Ascending aorta (tissue), 2 donors: ENCODE data around the gene ETNK2. TPM values are rescaled to one million over a fixed set of nuclear protein-coding genes. Genes with fewer than 3 reads are reported as not detected.

Source experiments
- DNase-seq, 2 donors: peaks; one replicate each; pipeline ENCODE4 v3.0.0-alpha.2; 2019; ENCODE audit warnings: low spot score in 2 of 2
- H3K27ac ChIP-seq, 2 donors: fragments of 200-600 bp; sonication (generic); one replicate each; pipeline ENCODE4 v1.5.1; 2016 to 2017; ENCODE audit warnings: mild to moderate bottlenecking in 1 of 2
- H3K27me3 ChIP-seq: fragments of 200-600 bp; sonication (generic); one replicate; pipeline ENCODE4 v1.5.1; 2017
- H3K36me3 ChIP-seq, 2 donors: fragments of 200-600 bp; sonication (generic); one replicate each; pipeline ENCODE4 v1.5.1; 2016
- H3K4me1 ChIP-seq, 2 donors: fragments of 200-600 bp; sonication (generic); one replicate each; pipeline ENCODE4 v1.5.1; 2016 to 2017; ENCODE audit warnings: mild to moderate bottlenecking in 1 of 2
- H3K4me3 ChIP-seq, 2 donors: fragments of 200-600 bp; sonication (generic); one replicate each; pipeline ENCODE4 v1.5.1; 2016 to 2017; ENCODE audit warnings: mild to moderate bottlenecking in 1 of 2
- H3K9me3 ChIP-seq, 2 donors: fragments of 200-600 bp; sonication (generic); one replicate each; pipeline ENCODE4 v1.5.1; 2016
- CTCF ChIP-seq, 3 experiments: fragments of 200-600 bp in 2 of 3; fragments of 450-650 bp in 1 of 3; sonication (generic) in 2 of 3; IDR thresholded peaks; one replicate each; pipeline ENCODE4 v1.5.1; 2016 to 2019; ENCODE audit warnings: antibody characterized with exemption in 3 of 3, mild to moderate bottlenecking in 1 of 3, moderate library complexity in 1 of 3
- intact Hi-C: fragments of 100-400 bp; cut with DNase I; formaldehyde crosslinking; loops from one replicate; pipeline ENCODE4 v1.15.1; 2023
- total RNA-seq: library from RNA; depleted of rRNA; stranded (reverse); fragments of >200 nt; gene quantifications from one replicate; pipeline ENCODE4 v1.1.0, GENCODE V29; 2016

The ETNK2 gene
- total RNA-seq, 1 donor from 2014 or later: 22.0 TPM

GRCh38 chr1:204149635-204150565, 1.9 kb downstream of the ETNK2 start:
- Histone ChIP-seq H3K9me3 (no peaks in the 10 kb centered on the region), H3K4me3 (peak overlapping the region in 1 of 2 donors; percentile 89), H3K27ac (peak overlapping the region; percentile 88 to 94), H3K4me1 (peaks cover 0 to 8% of the 10 kb centered on the region in 2 donors), H3K36me3 (peaks cover under 1 to 16% of the 10 kb centered on the region in 2 donors), H3K27me3 (no peaks in the 10 kb centered on the region)
- TF ChIP-seq CTCF (IDR thresholded peaks at IDR 0.05): no peak
- DNase-seq: no peak
- intact Hi-C loops: loop anchor here (2.0 to 5.0 kb wide), 3 partner anchors 21 to 357 kb away; no protein-coding TSS in a partner anchor

- Histone ChIP-seq H3K4me3 (no peak overlapping the region), H3K27me3 (no peaks in the 10 kb centered on the region), H3K9me3 (no peaks in the 10 kb centered on the region), H3K36me3 (peaks cover 2 to 18% of the 10 kb centered on the region in 2 donors), H3K4me1 (peaks cover 0 to 8% of the 10 kb centered on the region in 2 donors), H3K27ac (peak overlapping the region; percentile 8 to 94)
- intact Hi-C loops: no loop called here
- no peak for TF ChIP-seq CTCF (IDR thresholded peaks at IDR 0.05)
- no peak for DNase-seq
Measured at GRCh38 chr1:204149107-204149506, 2.7 kb downstream of the ETNK2 start.

- Histone ChIP-seq H3K4me3 (no peak overlapping the region), H3K4me1 (peaks cover 0 to 6% of the 10 kb centered on the region in 2 donors), H3K9me3 (no peaks in the 10 kb centered on the region), H3K27ac (no peak overlapping the region), H3K36me3 (peaks cover 2 to 21% of the 10 kb centered on the region in 2 donors), H3K27me3 (no peaks in the 10 kb centered on the region)
- intact Hi-C loops: no loop called here
- no peak for DNase-seq
- no peak for TF ChIP-seq CTCF (IDR thresholded peaks at IDR 0.05)
Measured at GRCh38 chr1:204147406-204148383, 4.1 kb downstream of the ETNK2 start.

- no peaks in the 10 kb centered on the region for H3K9me3 ChIP-seq
- DNase-seq: no peak
- H3K27me3 ChIP-seq: no peaks in the 10 kb centered on the region
- no peak overlapping the region for H3K4me3 ChIP-seq
- no peak for TF ChIP-seq CTCF (IDR thresholded peaks at IDR 0.05)
- H3K4me1 ChIP-seq: no peaks in the 10 kb centered on the region
- peaks cover 2 to 28% of the 10 kb centered on the region in 2 donors for H3K36me3 ChIP-seq
- intact Hi-C loops: no loop called here
- no peak overlapping the region for H3K27ac ChIP-seq
Measured at GRCh38 chr1:204146965-204147364, 4.9 kb downstream of the ETNK2 start.

GRCh38 chr1:204146309-204146708, 5.5 kb downstream of the ETNK2 start:
- intact Hi-C loops: no loop called here
- no peak for DNase-seq

More at GRCh38 chr1:204146309-204146708, 5.5 kb downstream of the ETNK2 start:
- Histone ChIP-seq H3K4me1 (no peaks in the 10 kb centered on the region), H3K4me3 (no peak overlapping the region), H3K36me3 (peaks cover 3 to 34% of the 10 kb centered on the region in 2 donors), H3K27me3 (no peaks in the 10 kb centered on the region), H3K27ac (no peak overlapping the region), H3K9me3 (no peaks in the 10 kb centered on the region)
- TF ChIP-seq CTCF (IDR thresholded peaks at IDR 0.05): no peak
